ENCODE data around the gene TMEM178B.
"Not testable (repeated sequence)": the region's sequence is repeated elsewhere in the genome, so short reads cannot be mapped to it uniquely, and the experiment has no call there.

TMEM178B gene

GRCh38 chr7:141184532-141185190, 110.8 kb downstream of the TMEM178B start:
- H3K27me3 ChIP-seq (ENCODE audit: insufficient read depth, low read length): no peaks in the 10 kb centered on the region
- H2AFZ ChIP-seq (ENCODE audit: low read length, unreplicated experiment): no peak overlapping the region

DNA sequence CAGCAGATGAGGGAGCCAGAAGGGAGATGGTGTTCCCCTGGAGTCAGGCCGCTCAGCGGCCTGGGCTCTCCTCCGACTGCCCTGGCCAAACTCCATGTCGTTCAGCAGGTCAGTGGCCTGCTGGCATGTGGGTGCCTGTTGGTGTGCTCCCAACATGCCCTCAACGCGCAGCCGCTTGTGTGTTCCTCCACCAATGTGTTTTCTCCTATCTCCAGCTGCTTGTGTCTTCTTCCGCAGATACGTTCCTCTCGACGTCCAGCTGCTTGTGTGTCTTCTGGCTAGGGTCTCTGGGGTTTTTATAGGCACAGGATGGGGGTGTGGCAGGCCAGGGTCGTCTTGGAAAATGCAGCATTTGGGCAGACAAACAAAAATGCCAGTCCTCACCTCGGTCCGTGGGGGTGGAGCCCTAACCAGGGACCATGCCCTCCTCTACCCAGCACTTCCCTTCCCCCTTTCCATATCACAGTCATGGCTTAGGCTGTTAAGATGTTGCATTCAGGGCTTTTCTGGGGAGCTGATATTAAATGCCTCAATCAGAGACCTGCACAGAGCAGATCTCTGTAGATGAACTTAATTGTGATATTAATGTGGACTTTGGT, 111.6 kb downstream of the TMEM178B start:
- Histone ChIP-seq H2AFZ (ENCODE audit: low read length, unreplicated experiment) (no peak overlapping the region), H3K4me3 (ENCODE audit: low read depth, low read length) (no peak overlapping the region), H3K36me3 (ENCODE audit: insufficient read depth, low read length) (no peaks in the 10 kb centered on the region), H3K4me1 (ENCODE audit: control insufficient read depth, insufficient read depth, low read length, unreplicated experiment) (no peaks in the 10 kb centered on the region), H3K27me3 (ENCODE audit: insufficient read depth, low read length) (no peaks in the 10 kb centered on the region), H3K27ac (ENCODE audit: low read depth, low read length) (no peak overlapping the region), H3K79me2 (ENCODE audit: control insufficient read depth, insufficient read depth, low read length, unreplicated experiment) (no peaks in the 10 kb centered on the region)

More at GRCh38 chr7:141184532-141185190, 110.8 kb downstream of the TMEM178B start:
- no peaks in the 10 kb centered on the region for H3K4me1 ChIP-seq (ENCODE audit: control insufficient read depth, insufficient read depth, low read length, unreplicated experiment)
- H3K79me2 ChIP-seq (ENCODE audit: control insufficient read depth, insufficient read depth, low read length, unreplicated experiment): no peaks in the 10 kb centered on the region
- H3K36me3 ChIP-seq (ENCODE audit: insufficient read depth, low read length): no peaks in the 10 kb centered on the region
- H3K4me3 ChIP-seq (ENCODE audit: low read depth, low read length): no peak overlapping the region
- H3K27ac ChIP-seq (ENCODE audit: low read depth, low read length): no peak overlapping the region

GRCh38 chr7:141189231-141189630, 115.4 kb downstream of the TMEM178B start:
- Histone ChIP-seq H2AFZ (ENCODE audit: low read length, unreplicated experiment) (no peak overlapping the region), H3K27ac (ENCODE audit: low read depth, low read length) (no peak overlapping the region), H3K36me3 (ENCODE audit: insufficient read depth, low read length) (no peaks in the 10 kb centered on the region), H3K4me1 (ENCODE audit: control insufficient read depth, insufficient read depth, low read length, unreplicated experiment) (no peaks in the 10 kb centered on the region), H3K27me3 (ENCODE audit: insufficient read depth, low read length) (no peaks in the 10 kb centered on the region), H3K4me3 (ENCODE audit: low read depth, low read length) (no peak overlapping the region), H3K79me2 (ENCODE audit: control insufficient read depth, insufficient read depth, low read length, unreplicated experiment) (no peaks in the 10 kb centered on the region)

- no peak overlapping the region for H2AFZ ChIP-seq (ENCODE audit: low read length, unreplicated experiment)
- no peaks in the 10 kb centered on the region for H3K4me1 ChIP-seq (ENCODE audit: control insufficient read depth, insufficient read depth, low read length, unreplicated experiment)
- no peak overlapping the region for H3K27ac ChIP-seq (ENCODE audit: low read depth, low read length)
- H3K27me3 ChIP-seq (ENCODE audit: insufficient read depth, low read length): no peaks in the 10 kb centered on the region
- no peaks in the 10 kb centered on the region for H3K79me2 ChIP-seq (ENCODE audit: control insufficient read depth, insufficient read depth, low read length, unreplicated experiment)
- no peaks in the 10 kb centered on the region for H3K36me3 ChIP-seq (ENCODE audit: insufficient read depth, low read length)
- H3K4me3 ChIP-seq (ENCODE audit: low read depth, low read length): no peak overlapping the region
Measured at GRCh38 chr7:141190495-141190894, 116.6 kb downstream of the TMEM178B start.

- H3K79me2 ChIP-seq (ENCODE audit: control insufficient read depth, insufficient read depth, low read length, unreplicated experiment): no peaks in the 10 kb centered on the region
- no peak overlapping the region for H3K4me3 ChIP-seq (ENCODE audit: low read depth, low read length)
- H3K27me3 ChIP-seq (ENCODE audit: insufficient read depth, low read length): no peaks in the 10 kb centered on the region
- no peak overlapping the region for H2AFZ ChIP-seq (ENCODE audit: low read length, unreplicated experiment)
- no peaks in the 10 kb centered on the region for H3K4me1 ChIP-seq (ENCODE audit: control insufficient read depth, insufficient read depth, low read length, unreplicated experiment)
- H3K36me3 ChIP-seq (ENCODE audit: insufficient read depth, low read length): no peaks in the 10 kb centered on the region
- no peak overlapping the region for H3K27ac ChIP-seq (ENCODE audit: low read depth, low read length)
Measured at GRCh38 chr7:141191277-141191676, 117.4 kb downstream of the TMEM178B start.

GRCh38 chr7:141193066-141193465, 119.2 kb downstream of the TMEM178B start:
- no peaks in the 10 kb centered on the region for H3K36me3 ChIP-seq (ENCODE audit: insufficient read depth, low read length)
- no peaks in the 10 kb centered on the region for H3K79me2 ChIP-seq (ENCODE audit: control insufficient read depth, insufficient read depth, low read length, unreplicated experiment)
- H2AFZ ChIP-seq (ENCODE audit: low read length, unreplicated experiment): no peak overlapping the region
- H3K27me3 ChIP-seq (ENCODE audit: insufficient read depth, low read length): no peaks in the 10 kb centered on the region
- no peak overlapping the region for H3K27ac ChIP-seq (ENCODE audit: low read depth, low read length)
- no peak overlapping the region for H3K4me3 ChIP-seq (ENCODE audit: low read depth, low read length)
- H3K4me1 ChIP-seq (ENCODE audit: control insufficient read depth, insufficient read depth, low read length, unreplicated experiment): no peaks in the 10 kb centered on the region

- H3K4me1 ChIP-seq (ENCODE audit: control insufficient read depth, insufficient read depth, low read length, unreplicated experiment); H3K79me2 ChIP-seq (ENCODE audit: control insufficient read depth, insufficient read depth, low read length, unreplicated experiment); H3K4me3 ChIP-seq (ENCODE audit: low read depth, low read length); H3K36me3 ChIP-seq (ENCODE audit: insufficient read depth, low read length); H3K27me3 ChIP-seq (ENCODE audit: insufficient read depth, low read length); H3K27ac ChIP-seq (ENCODE audit: low read depth, low read length); H2AFZ ChIP-seq (ENCODE audit: low read length, unreplicated experiment): not testable (repeated sequence)
Measured at GRCh38 chr7:141195722-141196121, 121.9 kb downstream of the TMEM178B start.

DNA sequence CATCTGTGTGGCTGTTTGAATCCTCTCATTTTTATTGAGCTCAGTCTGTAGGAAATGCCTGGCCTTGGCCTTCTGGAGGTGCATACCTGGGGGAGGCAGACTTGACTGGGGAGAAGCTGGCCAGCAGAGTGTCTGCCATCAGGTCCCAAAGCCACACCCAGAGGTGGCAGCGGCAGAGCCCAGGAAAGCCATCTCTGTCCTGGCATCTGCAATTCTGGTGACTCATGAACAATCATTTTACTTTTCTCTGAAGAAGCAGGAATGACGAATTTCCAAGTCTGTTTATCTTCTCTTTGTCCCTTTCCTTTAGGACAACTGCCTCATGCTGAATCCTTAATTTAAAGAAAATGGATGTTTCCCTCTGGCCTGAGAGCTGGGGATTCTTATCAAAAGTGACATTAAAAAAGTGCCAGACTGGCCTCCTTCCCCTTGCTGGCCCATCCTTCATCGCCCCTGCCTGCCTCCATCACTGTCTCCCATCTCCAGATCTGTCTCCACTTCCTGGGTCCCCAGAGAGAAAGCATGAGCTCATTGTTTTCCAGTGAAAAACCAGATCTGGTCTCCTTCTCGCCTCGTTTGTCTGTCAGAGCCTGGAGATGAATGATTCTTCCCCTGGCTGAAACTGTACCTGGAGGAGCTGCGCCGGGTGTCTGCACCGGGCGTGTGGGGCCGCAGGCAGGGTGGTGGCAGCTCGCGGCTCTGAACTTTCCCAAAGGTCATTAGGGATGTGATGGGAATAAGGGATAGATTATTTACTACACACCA, 124.5 kb downstream of the TMEM178B start:
- no peaks in the 10 kb centered on the region for H3K79me2 ChIP-seq (ENCODE audit: control insufficient read depth, insufficient read depth, low read length, unreplicated experiment)
- H2AFZ ChIP-seq (ENCODE audit: low read length, unreplicated experiment): no peak overlapping the region
- no peaks in the 10 kb centered on the region for H3K36me3 ChIP-seq (ENCODE audit: insufficient read depth, low read length)
- H3K27ac ChIP-seq (ENCODE audit: low read depth, low read length): no peak overlapping the region
- H3K27me3 ChIP-seq (ENCODE audit: insufficient read depth, low read length): no peaks in the 10 kb centered on the region
- H3K4me1 ChIP-seq (ENCODE audit: control insufficient read depth, insufficient read depth, low read length, unreplicated experiment): no peaks in the 10 kb centered on the region
- no peak overlapping the region for H3K4me3 ChIP-seq (ENCODE audit: low read depth, low read length)

DNA sequence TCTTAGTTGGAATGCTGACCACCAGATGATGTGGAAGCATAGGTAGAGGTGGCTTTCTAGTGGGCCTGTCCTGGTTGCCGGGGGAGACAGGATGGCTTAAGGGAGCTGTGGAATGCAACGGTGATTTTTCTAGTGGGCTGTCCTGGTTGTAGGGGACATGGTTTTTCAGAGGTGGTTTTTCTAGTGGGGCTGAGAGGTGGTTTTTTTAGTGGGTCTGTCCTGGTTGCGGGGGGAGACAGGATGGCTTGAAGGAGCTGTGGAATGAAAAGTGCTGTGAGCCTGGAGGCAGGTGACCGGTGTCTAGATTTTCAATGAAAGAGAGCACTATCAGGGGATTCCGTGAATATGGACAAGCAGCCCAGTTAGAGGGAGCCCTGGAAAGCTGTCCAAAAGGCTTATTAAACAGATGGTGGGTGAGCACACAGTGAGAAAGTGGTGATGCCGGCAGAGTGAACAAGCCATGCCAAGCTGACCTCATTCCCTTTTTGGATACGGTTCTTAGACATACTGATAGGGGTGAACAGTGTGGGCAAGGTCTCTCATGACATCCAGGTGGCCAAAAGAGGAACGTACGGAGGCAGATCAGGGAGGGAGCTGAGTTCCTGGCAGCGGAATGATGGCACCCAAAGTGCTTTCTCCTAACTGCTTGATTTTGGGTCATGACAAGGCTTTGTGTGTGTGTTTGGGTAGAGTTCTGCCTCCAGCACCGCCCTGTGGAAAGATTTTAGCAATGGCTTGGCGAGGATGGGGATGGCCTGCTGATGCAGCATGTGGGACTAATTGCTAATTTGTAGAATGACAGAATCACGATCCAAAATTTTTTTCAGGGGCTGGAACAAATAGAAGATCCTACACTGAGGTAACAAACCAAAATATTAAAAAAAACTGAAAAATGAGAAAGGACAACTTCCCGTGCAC, 126.6 kb downstream of the TMEM178B start:
- no peaks in the 10 kb centered on the region for H3K36me3 ChIP-seq (ENCODE audit: insufficient read depth, low read length)
- no peaks in the 10 kb centered on the region for H3K27me3 ChIP-seq (ENCODE audit: insufficient read depth, low read length)
- no peaks in the 10 kb centered on the region for H3K4me1 ChIP-seq (ENCODE audit: control insufficient read depth, insufficient read depth, low read length, unreplicated experiment)
- no peak overlapping the region for H3K4me3 ChIP-seq (ENCODE audit: low read depth, low read length)
- no peak overlapping the region for H3K27ac ChIP-seq (ENCODE audit: low read depth, low read length)
- no peaks in the 10 kb centered on the region for H3K79me2 ChIP-seq (ENCODE audit: control insufficient read depth, insufficient read depth, low read length, unreplicated experiment)
- H2AFZ ChIP-seq (ENCODE audit: low read length, unreplicated experiment): no peak overlapping the region

- Histone ChIP-seq H3K36me3 (ENCODE audit: insufficient read depth, low read length) (no peaks in the 10 kb centered on the region), H3K4me3 (ENCODE audit: low read depth, low read length) (no peak overlapping the region), H3K79me2 (ENCODE audit: control insufficient read depth, insufficient read depth, low read length, unreplicated experiment) (no peaks in the 10 kb centered on the region), H3K4me1 (ENCODE audit: control insufficient read depth, insufficient read depth, low read length, unreplicated experiment) (no peaks in the 10 kb centered on the region), H3K27me3 (ENCODE audit: insufficient read depth, low read length) (no peaks in the 10 kb centered on the region), H3K27ac (ENCODE audit: low read depth, low read length) (no peak overlapping the region), H2AFZ (ENCODE audit: low read length, unreplicated experiment) (no peak overlapping the region)
Measured at GRCh38 chr7:141201145-141201885, 127.5 kb downstream of the TMEM178B start.

Data from ACC112 (cell line).